ENCODE data around the gene ST6GAL2.

GRCh38 chr2:106816974-106817373 lies 69.0 kb downstream of the ST6GAL2 start:
- TF ChIP-seq YY1 (IDR thresholded peaks at IDR 0.05; ENCODE audit: low read depth): no peak
- TF ChIP-seq NFIC (IDR thresholded peaks at IDR 0.05): no peak
- no peak for TF ChIP-seq MAX (IDR thresholded peaks at IDR 0.05)

Data from Ishikawa (cell line).